ENCODE results near the gene TREX2.

GRCh38 chrX:153414856-153415510 lies 30.9 kb downstream of the TREX2 start:
- no peak for TF ChIP-seq CTCF (IDR thresholded peaks at IDR 0.05; ENCODE audit: control extremely low read depth in 1 of 3, insufficient read depth in 1 of 3, low read depth in 1 of 3, low read length in 3 of 3)
- TF ChIP-seq PHF8 (conservative IDR thresholded peaks at IDR 0.05; ENCODE audit: low read depth, low read length), result no peak
- no peak for TF ChIP-seq RFX5 (IDR thresholded peaks at IDR 0.05; ENCODE audit: borderline replicate concordance, low read depth, low read length)
- TF ChIP-seq TCF12 (IDR thresholded peaks at IDR 0.05; ENCODE audit: low read depth, low read length), result no peak
- no peak for TF ChIP-seq CREB1 (IDR thresholded peaks at IDR 0.05)
- TF ChIP-seq TEAD4 (IDR thresholded peaks at IDR 0.05; ENCODE audit: low read depth, low read length), result no peak
- no peak for TF ChIP-seq ATF3 (IDR thresholded peaks at IDR 0.05; ENCODE audit: insufficient read depth, low read depth, low read length)

Data from H1 (cell line).